ENCODE measurements around the gene HPSE2. TPM values are rescaled to one million over a fixed set of nuclear protein-coding genes. Genes with fewer than 3 reads are reported as not detected.

Gene HPSE2
- total RNA-seq, 6 experiments from 2014 or later, result 0.05 to 0.09 TPM; not detected in 4

DNA sequence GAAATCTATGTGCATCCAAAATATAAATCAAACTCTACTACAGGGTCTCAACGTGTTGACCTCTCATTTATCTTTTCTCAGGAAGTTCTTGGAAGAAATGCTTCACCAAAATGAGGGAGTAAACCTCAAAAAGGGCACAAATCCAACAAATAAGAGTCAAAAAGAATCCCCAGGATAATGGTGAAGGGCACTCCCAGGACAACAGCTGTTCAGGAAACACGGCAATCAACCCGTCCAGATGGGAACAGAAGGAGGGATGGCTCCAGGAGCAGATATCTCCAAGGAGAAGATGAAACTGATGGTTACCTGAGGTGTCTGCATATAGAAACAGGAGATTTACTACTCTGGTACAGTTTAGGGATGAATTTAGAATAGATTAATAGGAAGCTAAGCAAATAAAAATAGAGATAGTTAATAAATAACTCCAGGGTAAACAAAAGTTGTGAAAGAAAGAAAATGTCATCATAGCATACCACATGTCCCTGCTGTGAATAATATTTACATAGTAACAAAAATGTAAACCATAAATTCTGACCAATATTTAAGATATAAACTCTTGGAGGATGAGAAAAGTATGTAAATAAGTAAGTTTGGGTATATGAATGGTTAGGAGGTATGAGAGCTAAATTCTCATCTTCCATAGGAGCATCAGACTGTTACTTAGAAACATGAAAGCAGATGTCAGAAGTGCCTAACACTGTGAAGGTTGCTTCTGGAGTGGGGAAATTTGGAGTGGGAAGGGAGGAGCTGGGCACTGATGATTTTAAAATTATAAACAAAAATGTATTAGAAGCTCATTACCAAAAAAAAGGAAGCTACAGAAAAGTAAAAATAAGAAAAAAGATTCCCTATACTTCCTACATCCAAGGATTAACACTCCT is 551.4 kb downstream of the HPSE2 start:
- Mint-ChIP-seq H3K4me3 (no peak overlapping the region), H3K27ac (no peak overlapping the region), H3K36me3 (ENCODE audit: low read depth) (peaks cover 10% of the 10 kb centered on the region), H3K27me3 (ENCODE audit: insufficient read depth) (peaks cover 2% of the 10 kb centered on the region), H3K9me3 (peaks cover 12% of the 10 kb centered on the region), H3K4me1 (ENCODE audit: low read depth) (no peaks in the 10 kb centered on the region)
- DNase-seq, result no peak
- no peak for TF ChIP-seq CTCF (IDR thresholded peaks at IDR 0.05)

DNA sequence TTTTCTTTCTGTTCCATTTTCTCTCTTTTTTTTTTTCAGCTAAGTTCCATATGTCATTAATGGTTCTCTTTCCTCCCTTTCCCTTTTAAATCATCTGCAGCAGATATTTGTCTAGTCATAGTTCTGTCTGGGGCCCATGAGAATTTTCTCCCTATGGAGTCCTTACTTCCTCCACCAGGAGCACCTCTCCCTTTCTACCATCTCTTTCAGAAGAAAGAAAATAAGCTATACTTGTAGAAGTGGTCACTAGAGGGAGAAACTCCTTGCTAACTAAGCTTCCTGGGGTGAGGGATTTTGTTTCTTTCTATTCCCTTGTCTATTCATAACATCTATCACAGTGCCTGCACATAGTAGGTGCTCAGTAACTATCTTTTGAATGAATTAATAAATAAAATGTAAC is 558.8 kb downstream of the HPSE2 start:
- Mint-ChIP-seq H3K9me3 (no peaks in the 10 kb centered on the region), H3K27me3 (ENCODE audit: insufficient read depth) (no peaks in the 10 kb centered on the region), H3K36me3 (ENCODE audit: low read depth) (no peaks in the 10 kb centered on the region), H3K4me3 (no peak overlapping the region), H3K4me1 (ENCODE audit: low read depth) (peaks cover 7% of the 10 kb centered on the region; the same call in 1 of the 2 replicates), H3K27ac (no peak overlapping the region)
- peak; percentile 18 for DNase-seq
- peak; percentile 58 for TF ChIP-seq CTCF (IDR thresholded peaks at IDR 0.05)

- Mint-ChIP-seq H3K9me3 (no peaks in the 10 kb centered on the region), H3K4me3 (no peak overlapping the region), H3K36me3 (ENCODE audit: low read depth) (no peaks in the 10 kb centered on the region), H3K27ac (no peak overlapping the region), H3K4me1 (ENCODE audit: low read depth) (peaks cover 7% of the 10 kb centered on the region; the same call in 1 of the 2 replicates), H3K27me3 (ENCODE audit: insufficient read depth) (no peaks in the 10 kb centered on the region)
- no peak for TF ChIP-seq CTCF (IDR thresholded peaks at IDR 0.05)
- DNase-seq, result no peak
Observed at GRCh38 chr10:98675902-98676301, 559.8 kb downstream of the HPSE2 start.

- no peak for TF ChIP-seq CTCF (IDR thresholded peaks at IDR 0.05)
- H3K27me3 Mint-ChIP-seq (ENCODE audit: insufficient read depth), result no peaks in the 10 kb centered on the region
- H3K36me3 Mint-ChIP-seq (ENCODE audit: low read depth), result no peaks in the 10 kb centered on the region
- H3K4me3 Mint-ChIP-seq, result no peak overlapping the region
- H3K9me3 Mint-ChIP-seq, result no peaks in the 10 kb centered on the region
- H3K27ac Mint-ChIP-seq, result peak overlapping the region; percentile 28; the same call in 1 of the 2 replicates
- peaks cover 7% of the 10 kb centered on the region; the same call in 1 of the 2 replicates for H3K4me1 Mint-ChIP-seq (ENCODE audit: low read depth)
- peak; percentile 70 for DNase-seq
Observed at GRCh38 chr10:98673171-98673782, 562.4 kb downstream of the HPSE2 start.

DNA sequence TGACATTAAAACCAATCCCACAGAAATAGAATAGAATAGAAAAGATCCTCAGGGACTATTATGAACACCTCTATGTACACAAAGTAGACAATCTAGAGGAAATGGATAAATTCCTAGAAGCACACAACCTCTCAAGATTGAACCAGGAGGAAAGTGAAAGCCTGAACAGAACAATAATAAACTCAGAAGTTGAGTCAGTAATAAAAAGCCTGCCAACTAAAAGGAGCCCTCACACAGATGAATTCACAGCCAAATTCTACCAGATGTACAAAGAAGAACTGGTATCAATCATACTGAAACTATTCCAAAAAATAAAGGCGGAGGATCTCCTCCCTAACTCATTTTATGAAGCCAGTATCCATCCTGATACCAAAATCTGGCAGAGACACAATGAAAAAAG is 568.6 kb downstream of the HPSE2 start:
- no peak for TF ChIP-seq CTCF (IDR thresholded peaks at IDR 0.05)
- Mint-ChIP-seq H3K4me3 (no peak overlapping the region), H3K36me3 (ENCODE audit: low read depth) (peaks cover 11% of the 10 kb centered on the region; the same call in 1 of the 2 replicates), H3K4me1 (ENCODE audit: low read depth) (peaks cover 27% of the 10 kb centered on the region), H3K27me3 (ENCODE audit: insufficient read depth) (no peaks in the 10 kb centered on the region), H3K9me3 (peaks cover 18% of the 10 kb centered on the region), H3K27ac (no peak overlapping the region)
- no peak for DNase-seq
